SK-N-SH (cell line): ENCODE results near the gene CRYBG2.

Source experiments
- ELF1 ChIP-seq: IDR thresholded peaks from 2 replicates; pipeline ENCODE4 v1.4.0; 2012
- EZH2phosphoT487 ChIP-seq: fragments of 200-600 bp; sonication (generic); IDR thresholded peaks from 2 replicates; pipeline ENCODE4 v1.6.1; 2017; ENCODE audit warnings: low read depth, mixed run types, mild to moderate bottlenecking, antibody characterized with exemption, moderate library complexity, borderline replicate concordance
- FOXJ3 ChIP-seq: sonication (generic); formaldehyde crosslinking; IDR thresholded peaks from 2 replicates; pipeline ENCODE4 v1.5.1; 2020; ENCODE audit warnings: mild to moderate bottlenecking, missing genetic modification reagents
- MEF2A ChIP-seq: IDR thresholded peaks from 2 replicates; pipeline ENCODE4 v1.4.0; 2012; ENCODE audit warnings: low read depth, borderline replicate concordance
- NRF1 ChIP-seq: IDR thresholded peaks from 2 replicates; pipeline ENCODE4 v1.6.1; 2012; ENCODE audit warnings: low read depth, mild to moderate bottlenecking, low read length
- RAD21 ChIP-seq: IDR thresholded peaks from 2 replicates; pipeline ENCODE4 v1.6.1; 2012; ENCODE audit warnings: mild to moderate bottlenecking, low read length
- TAF1 ChIP-seq: IDR thresholded peaks from 2 replicates; pipeline ENCODE4 v1.6.1; 2012; ENCODE audit warnings: low read depth, mild to moderate bottlenecking, low read length, moderate library complexity, borderline replicate concordance
- TF ChIP-seq, protein P1 (sequence below): fragments of 200-600 bp; sonication (generic); IDR thresholded peaks from 2 replicates; pipeline ENCODE4 v1.6.1; 2017; ENCODE audit warnings: antibody characterized with exemption, mild to moderate bottlenecking, moderate library complexity
- TF ChIP-seq, protein P2 (sequence below): IDR thresholded peaks from 2 replicates; pipeline ENCODE4 v1.4.0; 2012; ENCODE audit warnings: low read depth
- TF ChIP-seq, protein P3 (sequence below): IDR thresholded peaks from 2 replicates; pipeline ENCODE4 v1.6.1; 2012; ENCODE audit warnings: mild to moderate bottlenecking, low read depth, low read length, moderate library complexity
- TF ChIP-seq, protein P4 (sequence below): IDR thresholded peaks from 2 replicates; pipeline ENCODE4 v1.4.0; 2012; ENCODE audit warnings: low read depth, borderline replicate concordance
- TF ChIP-seq, protein P5 (sequence below): IDR thresholded peaks from 2 replicates; pipeline ENCODE4; 2012

DNA sequence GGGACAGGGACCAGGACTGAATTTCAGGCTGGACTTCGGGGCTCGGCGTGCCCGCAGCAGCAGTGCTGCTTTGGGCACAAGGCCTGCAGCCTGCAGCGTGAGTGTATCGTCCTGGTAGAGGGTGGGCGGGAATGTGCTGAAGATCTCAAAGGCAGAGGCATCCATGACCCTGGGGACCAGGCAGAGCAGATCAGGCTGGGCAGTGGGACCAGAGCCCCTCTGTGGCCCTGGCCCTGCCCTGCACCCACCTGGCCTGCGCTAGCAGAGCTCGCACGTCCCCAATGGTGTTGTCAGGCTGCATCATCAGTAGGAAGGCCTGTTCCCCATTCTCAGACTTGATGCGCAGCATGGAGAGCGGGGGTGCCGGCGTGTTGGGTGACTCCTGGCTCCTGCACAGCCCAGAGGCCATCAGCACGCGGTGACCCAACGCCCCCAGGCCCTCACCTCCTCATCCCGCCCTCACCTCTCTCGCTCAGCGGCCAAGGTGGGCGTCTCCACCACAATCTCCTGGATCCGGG lies 71.5 kb downstream of the CRYBG2 start:
- TF ChIP-seq, protein P1, sequence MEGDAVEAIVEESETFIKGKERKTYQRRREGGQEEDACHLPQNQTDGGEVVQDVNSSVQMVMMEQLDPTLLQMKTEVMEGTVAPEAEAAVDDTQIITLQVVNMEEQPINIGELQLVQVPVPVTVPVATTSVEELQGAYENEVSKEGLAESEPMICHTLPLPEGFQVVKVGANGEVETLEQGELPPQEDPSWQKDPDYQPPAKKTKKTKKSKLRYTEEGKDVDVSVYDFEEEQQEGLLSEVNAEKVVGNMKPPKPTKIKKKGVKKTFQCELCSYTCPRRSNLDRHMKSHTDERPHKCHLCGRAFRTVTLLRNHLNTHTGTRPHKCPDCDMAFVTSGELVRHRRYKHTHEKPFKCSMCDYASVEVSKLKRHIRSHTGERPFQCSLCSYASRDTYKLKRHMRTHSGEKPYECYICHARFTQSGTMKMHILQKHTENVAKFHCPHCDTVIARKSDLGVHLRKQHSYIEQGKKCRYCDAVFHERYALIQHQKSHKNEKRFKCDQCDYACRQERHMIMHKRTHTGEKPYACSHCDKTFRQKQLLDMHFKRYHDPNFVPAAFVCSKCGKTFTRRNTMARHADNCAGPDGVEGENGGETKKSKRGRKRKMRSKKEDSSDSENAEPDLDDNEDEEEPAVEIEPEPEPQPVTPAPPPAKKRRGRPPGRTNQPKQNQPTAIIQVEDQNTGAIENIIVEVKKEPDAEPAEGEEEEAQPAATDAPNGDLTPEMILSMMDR: no peak
- TF ChIP-seq EZH2phosphoT487 (no peak), RAD21 (no peak), TAF1 (no peak), FOXJ3 (CRISPR knock-in tag) (no peak), MEF2A (no peak), NRF1 (no peak), ELF1 (no peak)
- TF ChIP-seq, protein P2, sequence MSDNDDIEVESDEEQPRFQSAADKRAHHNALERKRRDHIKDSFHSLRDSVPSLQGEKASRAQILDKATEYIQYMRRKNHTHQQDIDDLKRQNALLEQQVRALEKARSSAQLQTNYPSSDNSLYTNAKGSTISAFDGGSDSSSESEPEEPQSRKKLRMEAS: no peak
- TF ChIP-seq, protein P3, sequence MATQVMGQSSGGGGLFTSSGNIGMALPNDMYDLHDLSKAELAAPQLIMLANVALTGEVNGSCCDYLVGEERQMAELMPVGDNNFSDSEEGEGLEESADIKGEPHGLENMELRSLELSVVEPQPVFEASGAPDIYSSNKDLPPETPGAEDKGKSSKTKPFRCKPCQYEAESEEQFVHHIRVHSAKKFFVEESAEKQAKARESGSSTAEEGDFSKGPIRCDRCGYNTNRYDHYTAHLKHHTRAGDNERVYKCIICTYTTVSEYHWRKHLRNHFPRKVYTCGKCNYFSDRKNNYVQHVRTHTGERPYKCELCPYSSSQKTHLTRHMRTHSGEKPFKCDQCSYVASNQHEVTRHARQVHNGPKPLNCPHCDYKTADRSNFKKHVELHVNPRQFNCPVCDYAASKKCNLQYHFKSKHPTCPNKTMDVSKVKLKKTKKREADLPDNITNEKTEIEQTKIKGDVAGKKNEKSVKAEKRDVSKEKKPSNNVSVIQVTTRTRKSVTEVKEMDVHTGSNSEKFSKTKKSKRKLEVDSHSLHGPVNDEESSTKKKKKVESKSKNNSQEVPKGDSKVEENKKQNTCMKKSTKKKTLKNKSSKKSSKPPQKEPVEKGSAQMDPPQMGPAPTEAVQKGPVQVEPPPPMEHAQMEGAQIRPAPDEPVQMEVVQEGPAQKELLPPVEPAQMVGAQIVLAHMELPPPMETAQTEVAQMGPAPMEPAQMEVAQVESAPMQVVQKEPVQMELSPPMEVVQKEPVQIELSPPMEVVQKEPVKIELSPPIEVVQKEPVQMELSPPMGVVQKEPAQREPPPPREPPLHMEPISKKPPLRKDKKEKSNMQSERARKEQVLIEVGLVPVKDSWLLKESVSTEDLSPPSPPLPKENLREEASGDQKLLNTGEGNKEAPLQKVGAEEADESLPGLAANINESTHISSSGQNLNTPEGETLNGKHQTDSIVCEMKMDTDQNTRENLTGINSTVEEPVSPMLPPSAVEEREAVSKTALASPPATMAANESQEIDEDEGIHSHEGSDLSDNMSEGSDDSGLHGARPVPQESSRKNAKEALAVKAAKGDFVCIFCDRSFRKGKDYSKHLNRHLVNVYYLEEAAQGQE: no peak
- TF ChIP-seq, protein P4, sequence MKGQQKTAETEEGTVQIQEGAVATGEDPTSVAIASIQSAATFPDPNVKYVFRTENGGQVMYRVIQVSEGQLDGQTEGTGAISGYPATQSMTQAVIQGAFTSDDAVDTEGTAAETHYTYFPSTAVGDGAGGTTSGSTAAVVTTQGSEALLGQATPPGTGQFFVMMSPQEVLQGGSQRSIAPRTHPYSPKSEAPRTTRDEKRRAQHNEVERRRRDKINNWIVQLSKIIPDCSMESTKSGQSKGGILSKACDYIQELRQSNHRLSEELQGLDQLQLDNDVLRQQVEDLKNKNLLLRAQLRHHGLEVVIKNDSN: no peak
- TF ChIP-seq, protein P5, sequence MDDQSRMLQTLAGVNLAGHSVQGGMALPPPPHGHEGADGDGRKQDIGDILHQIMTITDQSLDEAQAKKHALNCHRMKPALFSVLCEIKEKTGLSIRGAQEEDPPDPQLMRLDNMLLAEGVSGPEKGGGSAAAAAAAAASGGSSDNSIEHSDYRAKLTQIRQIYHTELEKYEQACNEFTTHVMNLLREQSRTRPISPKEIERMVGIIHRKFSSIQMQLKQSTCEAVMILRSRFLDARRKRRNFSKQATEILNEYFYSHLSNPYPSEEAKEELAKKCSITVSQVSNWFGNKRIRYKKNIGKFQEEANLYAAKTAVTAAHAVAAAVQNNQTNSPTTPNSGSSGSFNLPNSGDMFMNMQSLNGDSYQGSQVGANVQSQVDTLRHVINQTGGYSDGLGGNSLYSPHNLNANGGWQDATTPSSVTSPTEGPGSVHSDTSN: no peak
